ENCODE results near the gene SLC39A13. TPM values are rescaled to one million over a fixed set of nuclear protein-coding genes. Genes with fewer than 3 reads are reported as not detected.

Gene SLC39A13
- total RNA-seq, 1 experiment from 2014 or later: 27.1 TPM

DNA sequence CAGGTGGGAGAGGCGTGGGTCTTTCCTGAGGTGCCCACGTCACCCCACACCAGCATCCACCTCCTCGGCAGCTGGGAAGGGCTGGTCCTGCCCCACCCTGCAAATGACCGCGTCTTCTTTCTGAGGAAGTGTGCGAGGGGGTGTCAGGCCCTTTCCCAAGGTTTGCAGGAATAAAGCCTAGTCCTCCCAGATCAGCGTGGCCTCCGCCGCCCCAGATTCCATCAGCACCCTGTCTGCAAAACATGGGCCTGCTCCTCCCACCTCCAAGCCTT lies 14.4 kb upstream of the SLC39A13 start:
- ChIA-PET CTCF (no interaction called here), POLR2A (no interaction called here)
- intact Hi-C loops (cut with micrococcal nuclease; ENCODE audit: unreplicated experiment): no loop called here
- Histone ChIP-seq H3K4me1 (no peaks in the 10 kb centered on the region), H3K27me3 (replicated peaks; ENCODE audit: control insufficient read depth, insufficient read depth, low read length) (no peaks in the 10 kb centered on the region), H3K9me3 (no peaks in the 10 kb centered on the region), H3K4me3 (ENCODE audit: low read depth, low read length) (no peak overlapping the region), H3K36me3 (ENCODE audit: control insufficient read depth, insufficient read depth, low read length) (no peaks in the 10 kb centered on the region)
- Mint-ChIP-seq H3K4me1 (ENCODE audit: low read depth, unreplicated experiment) (no peaks in the 10 kb centered on the region), H3K27ac (ENCODE audit: unreplicated experiment) (no peak overlapping the region), H3K4me3 (ENCODE audit: unreplicated experiment) (no peak overlapping the region), H3K9me3 (ENCODE audit: unreplicated experiment) (no peaks in the 10 kb centered on the region), H3K36me3 (ENCODE audit: insufficient read depth, unreplicated experiment) (no peaks in the 10 kb centered on the region), H3K27me3 (ENCODE audit: insufficient read depth, unreplicated experiment) (no peaks in the 10 kb centered on the region)
- BruUV-seq (replicated peaks): no TSS peak
- DNase-seq: no peak
- TF ChIP-seq, protein P1, sequence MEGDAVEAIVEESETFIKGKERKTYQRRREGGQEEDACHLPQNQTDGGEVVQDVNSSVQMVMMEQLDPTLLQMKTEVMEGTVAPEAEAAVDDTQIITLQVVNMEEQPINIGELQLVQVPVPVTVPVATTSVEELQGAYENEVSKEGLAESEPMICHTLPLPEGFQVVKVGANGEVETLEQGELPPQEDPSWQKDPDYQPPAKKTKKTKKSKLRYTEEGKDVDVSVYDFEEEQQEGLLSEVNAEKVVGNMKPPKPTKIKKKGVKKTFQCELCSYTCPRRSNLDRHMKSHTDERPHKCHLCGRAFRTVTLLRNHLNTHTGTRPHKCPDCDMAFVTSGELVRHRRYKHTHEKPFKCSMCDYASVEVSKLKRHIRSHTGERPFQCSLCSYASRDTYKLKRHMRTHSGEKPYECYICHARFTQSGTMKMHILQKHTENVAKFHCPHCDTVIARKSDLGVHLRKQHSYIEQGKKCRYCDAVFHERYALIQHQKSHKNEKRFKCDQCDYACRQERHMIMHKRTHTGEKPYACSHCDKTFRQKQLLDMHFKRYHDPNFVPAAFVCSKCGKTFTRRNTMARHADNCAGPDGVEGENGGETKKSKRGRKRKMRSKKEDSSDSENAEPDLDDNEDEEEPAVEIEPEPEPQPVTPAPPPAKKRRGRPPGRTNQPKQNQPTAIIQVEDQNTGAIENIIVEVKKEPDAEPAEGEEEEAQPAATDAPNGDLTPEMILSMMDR (IDR thresholded peaks at IDR 0.05; ENCODE audit: insufficient read depth in 1 of 2, low read depth in 1 of 2, low read length in 1 of 2, severe bottlenecking in 1 of 2, unreplicated experiment in 1 of 2): no peak

DNA sequence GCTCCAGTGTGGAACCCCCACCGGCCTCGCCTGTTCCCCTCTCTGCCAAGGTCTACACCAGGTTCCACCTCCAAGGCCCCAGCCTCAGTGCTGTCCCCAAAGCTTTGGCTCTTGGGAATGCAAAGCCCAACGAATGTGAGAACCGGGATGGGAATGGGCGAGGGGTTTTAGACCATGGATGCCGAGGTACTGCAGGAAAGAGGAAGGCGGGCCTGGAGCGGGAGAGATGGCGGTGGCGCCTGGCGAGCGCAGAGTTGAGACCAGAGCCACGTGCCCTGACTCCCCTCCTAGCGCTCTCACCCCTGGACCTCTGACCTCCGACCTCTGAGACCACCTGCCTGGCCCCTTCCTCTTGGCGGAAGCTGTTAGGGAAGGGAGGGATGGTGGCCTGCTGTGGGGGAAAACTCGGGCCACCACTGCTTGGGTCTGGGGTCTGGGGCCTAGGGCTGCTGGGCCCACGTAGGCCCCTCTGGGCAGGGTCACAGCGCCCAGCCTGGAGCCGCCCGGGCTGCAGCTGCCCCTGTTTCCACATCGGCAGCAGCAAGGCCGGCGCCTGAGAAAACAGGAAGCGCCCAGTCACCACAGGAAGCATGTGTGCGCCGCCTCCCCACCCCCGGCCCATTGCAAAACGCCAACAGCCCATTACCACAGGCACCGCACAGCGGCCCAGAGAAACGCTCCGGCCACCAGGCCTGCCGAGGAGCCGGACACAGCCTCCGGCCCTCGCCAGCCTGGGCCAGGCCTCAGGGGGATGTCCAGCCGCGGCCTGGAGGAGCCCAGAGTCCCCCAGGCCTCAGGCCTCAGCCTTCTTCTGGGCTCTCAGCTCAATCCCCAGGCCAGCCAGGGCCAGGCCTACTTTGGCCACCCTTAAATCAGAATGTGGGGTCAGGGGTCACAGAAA lies 13.8 kb upstream of the SLC39A13 start:
- no peak overlapping the region for H3K27ac Mint-ChIP-seq (ENCODE audit: unreplicated experiment)
- no peaks in the 10 kb centered on the region for H3K36me3 Mint-ChIP-seq (ENCODE audit: insufficient read depth, unreplicated experiment)
- Histone ChIP-seq H3K4me3 (ENCODE audit: low read depth, low read length) (no peak overlapping the region), H3K4me1 (no peaks in the 10 kb centered on the region), H3K9me3 (no peaks in the 10 kb centered on the region), H3K27me3 (replicated peaks; ENCODE audit: control insufficient read depth, insufficient read depth, low read length) (no peaks in the 10 kb centered on the region), H3K36me3 (ENCODE audit: control insufficient read depth, insufficient read depth, low read length) (no peaks in the 10 kb centered on the region)
- intact Hi-C loops (cut with micrococcal nuclease; ENCODE audit: unreplicated experiment): no loop called here
- no TSS peak for BruUV-seq (replicated peaks)
- DNase-seq: no peak
- TF ChIP-seq, protein P1 (IDR thresholded peaks at IDR 0.05; ENCODE audit: insufficient read depth in 1 of 2, low read depth in 1 of 2, low read length in 1 of 2, severe bottlenecking in 1 of 2, unreplicated experiment in 1 of 2): no peak
- H3K4me3 Mint-ChIP-seq (ENCODE audit: unreplicated experiment): no peak overlapping the region
- no peaks in the 10 kb centered on the region for H3K9me3 Mint-ChIP-seq (ENCODE audit: unreplicated experiment)
- no peaks in the 10 kb centered on the region for H3K4me1 Mint-ChIP-seq (ENCODE audit: low read depth, unreplicated experiment)
- H3K27me3 Mint-ChIP-seq (ENCODE audit: insufficient read depth, unreplicated experiment): no peaks in the 10 kb centered on the region
- CTCF ChIA-PET: no interaction called here
- POLR2A ChIA-PET: no interaction called here

DNA sequence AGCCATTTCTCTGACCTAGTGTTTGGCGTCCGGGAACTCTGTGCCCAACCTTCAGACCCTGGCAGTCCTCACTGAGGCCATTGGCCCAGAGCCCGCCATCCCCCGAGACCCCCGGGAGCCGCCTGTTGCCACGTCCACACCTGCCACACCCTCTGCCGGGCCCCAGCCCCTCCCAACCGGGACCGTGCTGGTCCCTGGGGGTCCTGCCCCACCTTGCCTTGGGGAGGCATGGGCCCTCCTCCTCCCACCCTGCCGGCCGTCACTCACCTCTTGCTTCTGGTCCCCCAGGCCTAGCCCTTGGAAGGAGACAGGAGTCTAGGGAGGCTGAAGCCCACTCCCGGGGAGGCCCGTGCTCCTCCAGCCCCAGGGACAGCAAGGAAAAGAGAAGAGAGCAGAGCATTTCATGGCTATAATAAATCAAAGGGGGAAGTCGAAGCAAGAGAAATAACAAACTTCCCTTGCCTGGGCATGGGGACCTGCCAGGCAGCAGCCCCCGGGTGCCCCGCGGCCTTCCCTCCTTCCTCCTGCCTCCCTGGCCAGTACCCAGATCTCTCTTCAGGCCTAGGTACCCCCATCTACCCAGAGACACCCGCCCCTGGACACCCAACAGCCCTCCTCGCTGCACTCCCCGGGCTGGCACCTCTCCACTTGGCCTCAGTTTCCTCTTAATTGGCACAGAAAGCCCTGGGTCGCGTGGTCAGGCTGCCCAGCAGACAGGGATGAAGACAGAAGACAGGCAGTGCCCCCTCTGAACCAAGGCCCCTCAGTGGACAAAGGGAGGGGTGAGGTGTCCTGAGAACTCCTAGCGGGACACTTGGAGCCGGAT lies 13.0 kb upstream of the SLC39A13 start:
- no peak overlapping the region for H3K4me3 ChIP-seq (ENCODE audit: low read depth, low read length)
- ChIA-PET POLR2A (no interaction called here), CTCF (no interaction called here)
- H3K36me3 ChIP-seq (ENCODE audit: control insufficient read depth, insufficient read depth, low read length): no peaks in the 10 kb centered on the region
- Mint-ChIP-seq H3K4me3 (ENCODE audit: unreplicated experiment) (no peak overlapping the region), H3K27ac (ENCODE audit: unreplicated experiment) (no peak overlapping the region), H3K27me3 (ENCODE audit: insufficient read depth, unreplicated experiment) (no peaks in the 10 kb centered on the region), H3K4me1 (ENCODE audit: low read depth, unreplicated experiment) (no peaks in the 10 kb centered on the region), H3K9me3 (ENCODE audit: unreplicated experiment) (no peaks in the 10 kb centered on the region), H3K36me3 (ENCODE audit: insufficient read depth, unreplicated experiment) (no peaks in the 10 kb centered on the region)
- 0 out of 2 replicates have a peak, but pooled peaks cover 2% of the 10 kb centered on the region for H3K4me1 ChIP-seq
- no peaks in the 10 kb centered on the region for H3K9me3 ChIP-seq
- no TSS peak for BruUV-seq (replicated peaks)
- no peaks in the 10 kb centered on the region for H3K27me3 ChIP-seq (replicated peaks; ENCODE audit: control insufficient read depth, insufficient read depth, low read length)
- DNase-seq: no peak
- TF ChIP-seq, protein P1 (IDR thresholded peaks at IDR 0.05; ENCODE audit: insufficient read depth in 1 of 2, low read depth in 1 of 2, low read length in 1 of 2, severe bottlenecking in 1 of 2, unreplicated experiment in 1 of 2): no peak
- intact Hi-C loops (cut with micrococcal nuclease; ENCODE audit: unreplicated experiment): no loop called here

Measured in Caco-2 (cell line).